Measurements from ENCODE around the gene FAM149B1. TPM values are rescaled to one million over a fixed set of nuclear protein-coding genes. Genes with fewer than 3 reads are reported as not detected.

Gene FAM149B1
- total RNA-seq, 1 experiment from 2014 or later = 17.5 TPM

- RAD21 ChIA-PET (ENCODE audit: low non-redundant PET in 1 of 2, low total read pairs in 2 of 2, uncharacterized antibody in 2 of 2, unreplicated experiment in 2 of 2) = no interaction called here
- TF ChIP-seq ELF1 (IDR thresholded peaks at IDR 0.05; ENCODE audit: borderline replicate concordance, low read depth) = no peak
- TF ChIP-seq YY1 (IDR thresholded peaks at IDR 0.05; ENCODE audit: extremely low read depth, insufficient replicate concordance, low read depth, low read length) = no peak
- DNase-seq (ENCODE audit: low read depth, low spot score) (no peak), ATAC-seq (no peak)
- Histone ChIP-seq H2AFZ (ENCODE audit: low read depth, low read length, poor library complexity, severe bottlenecking) (no peak overlapping the region), H3K9me2 (ENCODE audit: insufficient read depth) (no peaks in the 10 kb centered on the region), H3K27me3 (ENCODE audit: insufficient read depth, low read length) (no peaks in the 10 kb centered on the region), H4K20me1 (ENCODE audit: insufficient read depth) (no peaks in the 10 kb centered on the region), H3K36me3 (ENCODE audit: control insufficient read depth in 1 of 2, insufficient read depth in 2 of 2, low read length in 2 of 2) (no peaks in the 10 kb centered on the region), H3K9ac (ENCODE audit: low read length) (no peak overlapping the region), H3K4me3 (replicated peaks in 1 of 2; ENCODE audit: low read depth in 1 of 2, low read length in 2 of 2) (no peak overlapping the region), H3K27ac (ENCODE audit: low read depth, low read length) (no peak overlapping the region), H3K4me1 (ENCODE audit: control insufficient read depth in 1 of 2, insufficient read depth in 2 of 2, low read length in 2 of 2) (no peaks in the 10 kb centered on the region), H3K9me3 (ENCODE audit: control insufficient read depth in 1 of 2, insufficient read depth in 1 of 2, low read depth in 1 of 2, low read length in 2 of 2) (no peaks in the 10 kb centered on the region), H3K79me2 (ENCODE audit: insufficient read depth, low read length) (no peaks in the 10 kb centered on the region), H3K4me2 (ENCODE audit: low read length) (no peak overlapping the region)
- CTCF ChIA-PET = no interaction called here
- POLR2A ChIA-PET = no interaction called here
- no TSS peak for BruUV-seq (replicated peaks)
- intact Hi-C loops (cut with micrococcal nuclease) = no loop called here
Measured at GRCh38 chr10:73220989-73221388, 53.1 kb downstream of the FAM149B1 start.

GRCh38 chr10:73225518-73225917 is 57.6 kb downstream of the FAM149B1 start:
- no peak for ATAC-seq
- RAD21 ChIA-PET (ENCODE audit: low non-redundant PET in 1 of 2, low total read pairs in 2 of 2, uncharacterized antibody in 2 of 2, unreplicated experiment in 2 of 2) = no interaction called here
- no TSS peak for BruUV-seq (replicated peaks)

More at GRCh38 chr10:73225518-73225917, 57.6 kb downstream of the FAM149B1 start:
- Histone ChIP-seq H3K4me2 (ENCODE audit: low read length) (no peak overlapping the region), H4K20me1 (ENCODE audit: insufficient read depth) (no peaks in the 10 kb centered on the region), H3K27me3 (ENCODE audit: insufficient read depth, low read length) (no peaks in the 10 kb centered on the region), H3K9me3 (ENCODE audit: control insufficient read depth in 1 of 2, insufficient read depth in 1 of 2, low read depth in 1 of 2, low read length in 2 of 2) (no peaks in the 10 kb centered on the region), H3K9ac (ENCODE audit: low read length) (no peak overlapping the region), H3K27ac (ENCODE audit: low read depth, low read length) (no peak overlapping the region), H3K79me2 (ENCODE audit: insufficient read depth, low read length) (no peaks in the 10 kb centered on the region), H3K4me1 (ENCODE audit: control insufficient read depth in 1 of 2, insufficient read depth in 2 of 2, low read length in 2 of 2) (no peaks in the 10 kb centered on the region), H3K9me2 (ENCODE audit: insufficient read depth) (no peaks in the 10 kb centered on the region), H3K4me3 (replicated peaks in 1 of 2; ENCODE audit: low read depth in 1 of 2, low read length in 2 of 2) (no peak overlapping the region), H3K36me3 (ENCODE audit: control insufficient read depth in 1 of 2, insufficient read depth in 2 of 2, low read length in 2 of 2) (no peaks in the 10 kb centered on the region), H2AFZ (ENCODE audit: low read depth, low read length, poor library complexity, severe bottlenecking) (no peak overlapping the region)
- TF ChIP-seq CEBPB (IDR thresholded peaks at IDR 0.05; ENCODE audit: low read depth) = no peak
- TF ChIP-seq SRF (IDR thresholded peaks at IDR 0.05; ENCODE audit: low read depth) = no peak
- no peak for TF ChIP-seq POLR2A (IDR thresholded peaks at IDR 0.05; ENCODE audit: borderline replicate concordance, extremely low read depth, insufficient read depth, insufficient read length)
- no peak for TF ChIP-seq ZNF274 (IDR thresholded peaks at IDR 0.05; ENCODE audit: low read depth, low read length)
- TF ChIP-seq, protein P1, sequence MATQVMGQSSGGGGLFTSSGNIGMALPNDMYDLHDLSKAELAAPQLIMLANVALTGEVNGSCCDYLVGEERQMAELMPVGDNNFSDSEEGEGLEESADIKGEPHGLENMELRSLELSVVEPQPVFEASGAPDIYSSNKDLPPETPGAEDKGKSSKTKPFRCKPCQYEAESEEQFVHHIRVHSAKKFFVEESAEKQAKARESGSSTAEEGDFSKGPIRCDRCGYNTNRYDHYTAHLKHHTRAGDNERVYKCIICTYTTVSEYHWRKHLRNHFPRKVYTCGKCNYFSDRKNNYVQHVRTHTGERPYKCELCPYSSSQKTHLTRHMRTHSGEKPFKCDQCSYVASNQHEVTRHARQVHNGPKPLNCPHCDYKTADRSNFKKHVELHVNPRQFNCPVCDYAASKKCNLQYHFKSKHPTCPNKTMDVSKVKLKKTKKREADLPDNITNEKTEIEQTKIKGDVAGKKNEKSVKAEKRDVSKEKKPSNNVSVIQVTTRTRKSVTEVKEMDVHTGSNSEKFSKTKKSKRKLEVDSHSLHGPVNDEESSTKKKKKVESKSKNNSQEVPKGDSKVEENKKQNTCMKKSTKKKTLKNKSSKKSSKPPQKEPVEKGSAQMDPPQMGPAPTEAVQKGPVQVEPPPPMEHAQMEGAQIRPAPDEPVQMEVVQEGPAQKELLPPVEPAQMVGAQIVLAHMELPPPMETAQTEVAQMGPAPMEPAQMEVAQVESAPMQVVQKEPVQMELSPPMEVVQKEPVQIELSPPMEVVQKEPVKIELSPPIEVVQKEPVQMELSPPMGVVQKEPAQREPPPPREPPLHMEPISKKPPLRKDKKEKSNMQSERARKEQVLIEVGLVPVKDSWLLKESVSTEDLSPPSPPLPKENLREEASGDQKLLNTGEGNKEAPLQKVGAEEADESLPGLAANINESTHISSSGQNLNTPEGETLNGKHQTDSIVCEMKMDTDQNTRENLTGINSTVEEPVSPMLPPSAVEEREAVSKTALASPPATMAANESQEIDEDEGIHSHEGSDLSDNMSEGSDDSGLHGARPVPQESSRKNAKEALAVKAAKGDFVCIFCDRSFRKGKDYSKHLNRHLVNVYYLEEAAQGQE (IDR thresholded peaks at IDR 0.05; ENCODE audit: low read depth) = no peak
- TF ChIP-seq FOSL1 (IDR thresholded peaks at IDR 0.05; ENCODE audit: low read depth) = no peak
- TF ChIP-seq, protein P2, sequence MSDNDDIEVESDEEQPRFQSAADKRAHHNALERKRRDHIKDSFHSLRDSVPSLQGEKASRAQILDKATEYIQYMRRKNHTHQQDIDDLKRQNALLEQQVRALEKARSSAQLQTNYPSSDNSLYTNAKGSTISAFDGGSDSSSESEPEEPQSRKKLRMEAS (IDR thresholded peaks at IDR 0.05) = no peak
- no peak for TF ChIP-seq ZFX (IDR thresholded peaks at IDR 0.05)
- TF ChIP-seq EGR1 (IDR thresholded peaks at IDR 0.05; ENCODE audit: low read depth) = no peak
- TF ChIP-seq POLR2AphosphoS5 (IDR thresholded peaks at IDR 0.05; ENCODE audit: low read depth, low read length) = no peak
- TF ChIP-seq, protein P3, sequence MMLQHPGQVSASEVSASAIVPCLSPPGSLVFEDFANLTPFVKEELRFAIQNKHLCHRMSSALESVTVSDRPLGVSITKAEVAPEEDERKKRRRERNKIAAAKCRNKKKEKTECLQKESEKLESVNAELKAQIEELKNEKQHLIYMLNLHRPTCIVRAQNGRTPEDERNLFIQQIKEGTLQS (IDR thresholded peaks at IDR 0.05) = no peak
- TF ChIP-seq SIN3A (IDR thresholded peaks at IDR 0.05; ENCODE audit: low read depth) = no peak
- no peak for TF ChIP-seq JUND (IDR thresholded peaks at IDR 0.05)
- no peak for TF ChIP-seq SP1 (IDR thresholded peaks at IDR 0.05; ENCODE audit: low read depth)
- no peak for TF ChIP-seq RAD21 (IDR thresholded peaks at IDR 0.05; ENCODE audit: low read depth)
- no peak for TF ChIP-seq ELF1 (IDR thresholded peaks at IDR 0.05; ENCODE audit: borderline replicate concordance, low read depth)
- no peak for TF ChIP-seq TCF7L2 (IDR thresholded peaks at IDR 0.05; ENCODE audit: borderline replicate concordance, extremely low read depth, insufficient read depth, insufficient read length)
- no peak for DNase-seq (ENCODE audit: low read depth, low spot score)
- ChIA-PET CTCF (no interaction called here), POLR2A (interaction anchor here (1.2 kb wide), 1 partner anchor 22 kb away, joined by 3 read pairs; the partner anchor contains the start of gene DNAJC9)
- intact Hi-C loops (cut with micrococcal nuclease) = no loop called here

All from HCT116 (cell line).